COLO668 (cell line): ENCODE results near the gene ZFP30.

Source experiments
- DNase-seq: peaks from one replicate; lab custom pipeline; 2025; ENCODE audit not compliant: unreplicated experiment; lab: John Stamatoyannopoulos, UW

ZFP30 gene

DNA sequence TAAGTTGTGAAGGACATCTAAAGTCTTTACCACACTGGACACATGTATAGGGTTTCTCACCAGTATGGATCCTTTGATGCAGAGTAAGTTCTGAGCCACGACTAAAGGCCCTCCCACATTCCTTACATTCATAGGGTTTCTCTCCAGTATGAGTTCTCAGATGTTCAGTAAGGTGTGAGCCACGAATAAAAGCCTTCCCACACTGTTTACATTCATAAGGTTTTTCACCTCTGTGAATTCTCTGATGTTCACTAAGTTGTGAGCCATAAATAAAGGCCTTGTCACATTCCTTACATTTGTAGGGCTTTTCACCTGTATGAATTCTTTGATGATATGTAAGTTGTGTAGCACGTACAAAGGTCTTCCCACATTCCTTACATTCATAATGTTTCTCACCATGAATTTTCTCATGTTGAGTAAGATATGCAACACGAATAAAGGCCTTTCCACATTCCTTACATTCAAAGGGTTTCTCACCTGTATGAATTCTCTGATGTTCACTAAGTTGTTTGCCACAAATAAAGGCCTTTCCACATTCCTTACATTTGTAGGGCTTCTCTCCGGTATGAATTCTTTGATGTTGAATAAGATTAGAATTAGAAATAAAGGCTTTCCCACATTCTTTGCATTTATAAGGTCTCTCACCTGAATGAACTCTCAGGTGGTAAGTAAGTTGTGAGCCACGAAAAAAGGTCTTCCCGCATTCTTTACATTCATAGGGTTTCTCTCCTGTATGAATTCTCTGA lies 90.5 kb downstream of the ZFP30 start:
- no peak for DNase-seq
